HG02763 (cell line): ENCODE data around the gene DGAT2L6.

ENCODE experiments used
- ATAC-seq: cut with Tn5 transposase; IDR thresholded peaks from one replicate; pipeline ENCODE4 v1.9.1; 2021; ENCODE audit warnings: mild to moderate bottlenecking, moderate library complexity; ENCODE audit not compliant: unreplicated experiment

Gene DGAT2L6, protein sequence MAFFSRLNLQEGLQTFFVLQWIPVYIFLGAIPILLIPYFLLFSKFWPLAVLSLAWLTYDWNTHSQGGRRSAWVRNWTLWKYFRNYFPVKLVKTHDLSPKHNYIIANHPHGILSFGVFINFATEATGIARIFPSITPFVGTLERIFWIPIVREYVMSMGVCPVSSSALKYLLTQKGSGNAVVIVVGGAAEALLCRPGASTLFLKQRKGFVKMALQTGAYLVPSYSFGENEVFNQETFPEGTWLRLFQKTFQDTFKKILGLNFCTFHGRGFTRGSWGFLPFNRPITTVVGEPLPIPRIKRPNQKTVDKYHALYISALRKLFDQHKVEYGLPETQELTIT

DNA sequence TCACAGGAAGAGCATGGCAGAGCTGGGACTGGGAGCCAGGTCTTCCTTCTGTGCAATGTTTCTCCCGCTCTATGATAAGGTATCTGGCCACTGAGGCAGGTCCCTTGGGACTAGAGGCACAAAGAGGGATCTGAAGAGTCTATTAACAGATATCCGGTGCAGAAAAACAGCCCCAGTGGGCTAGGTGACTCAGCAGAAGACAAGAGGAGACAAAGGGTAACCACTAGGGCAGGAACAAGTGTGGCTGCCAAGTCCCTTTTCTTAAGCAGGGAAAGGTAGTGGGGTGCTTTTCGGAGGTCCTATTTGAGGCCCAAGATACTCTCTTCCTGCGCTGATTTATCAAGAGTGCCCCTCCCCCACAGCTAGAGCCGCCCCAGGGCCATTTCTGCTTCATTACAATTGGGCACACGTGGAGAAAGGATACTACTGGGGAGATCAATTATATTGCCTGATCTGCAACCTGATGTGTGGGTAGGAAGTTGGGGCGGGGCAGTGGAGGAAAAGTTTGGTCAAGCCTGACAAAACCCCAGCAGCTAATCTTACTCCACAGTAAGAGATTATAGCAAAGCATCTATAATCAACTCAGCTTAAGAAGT lies at the start of gene DGAT2L6:
TSS of gene DGAT2L6 (plus strand) at position 546 of the 596 bp plus-strand sequence. CDS start 100 bp downstream, outside the sequence.
- no peak for ATAC-seq

DNA sequence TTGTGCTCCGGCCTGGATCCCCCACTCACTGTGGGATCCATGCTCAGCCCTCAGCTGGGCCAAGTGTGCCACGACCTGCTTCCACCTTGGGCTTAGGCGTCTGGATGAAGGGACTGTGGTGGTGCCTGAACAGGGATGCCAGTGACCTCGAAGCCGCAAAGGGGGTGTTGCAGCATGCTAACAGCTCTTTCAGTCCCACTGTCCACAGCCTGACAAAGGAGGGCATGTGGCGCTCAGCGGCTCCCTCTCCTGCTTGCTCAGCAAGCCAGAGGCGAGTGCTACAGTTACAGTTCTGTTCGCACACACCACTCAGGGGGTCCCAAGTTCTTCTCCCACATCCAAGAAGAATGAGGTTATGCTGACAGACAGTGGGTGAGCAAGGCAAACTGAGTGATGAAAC lies 49.2 kb upstream of the DGAT2L6 start:
- no peak for ATAC-seq

DNA sequence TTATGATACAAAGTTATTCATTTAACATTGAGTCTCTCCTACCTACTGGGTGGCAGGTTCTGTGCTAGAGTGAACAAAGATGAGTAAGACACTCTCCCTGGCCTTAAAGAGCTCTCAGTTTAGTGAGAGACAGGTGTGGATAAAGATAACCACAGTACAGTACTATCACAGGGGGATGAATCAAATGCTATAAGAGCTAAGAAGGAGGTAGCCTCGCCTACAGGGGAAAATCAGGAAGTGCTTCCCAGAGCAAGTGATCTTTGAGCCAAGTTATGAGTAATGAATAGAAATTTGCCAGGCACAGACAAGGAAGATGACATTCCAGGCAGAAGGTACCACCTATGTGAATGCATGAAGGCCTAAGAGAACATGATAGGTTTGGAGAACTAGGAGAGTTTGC lies 47.5 kb upstream of the DGAT2L6 start:
- ATAC-seq = no peak

DNA sequence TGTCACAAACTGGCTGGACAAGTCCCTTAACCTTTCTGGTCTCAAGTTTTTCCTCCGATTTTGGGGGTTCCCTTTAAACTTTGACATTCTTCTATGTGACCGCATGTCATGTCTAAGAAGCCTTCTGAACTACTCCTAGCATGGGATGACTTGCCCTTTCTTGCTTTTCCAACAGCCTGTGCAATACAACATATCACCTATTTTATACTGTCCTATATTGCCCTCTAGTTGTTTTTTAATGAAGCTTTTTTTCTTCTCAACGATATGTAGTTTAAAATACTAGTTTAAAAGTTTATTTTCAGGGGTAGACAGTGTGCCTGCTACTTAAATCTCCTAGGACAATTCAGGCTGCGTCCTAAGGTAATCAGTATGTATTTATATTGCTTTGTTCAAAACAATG lies 45.1 kb upstream of the DGAT2L6 start:
- no peak for ATAC-seq

DNA sequence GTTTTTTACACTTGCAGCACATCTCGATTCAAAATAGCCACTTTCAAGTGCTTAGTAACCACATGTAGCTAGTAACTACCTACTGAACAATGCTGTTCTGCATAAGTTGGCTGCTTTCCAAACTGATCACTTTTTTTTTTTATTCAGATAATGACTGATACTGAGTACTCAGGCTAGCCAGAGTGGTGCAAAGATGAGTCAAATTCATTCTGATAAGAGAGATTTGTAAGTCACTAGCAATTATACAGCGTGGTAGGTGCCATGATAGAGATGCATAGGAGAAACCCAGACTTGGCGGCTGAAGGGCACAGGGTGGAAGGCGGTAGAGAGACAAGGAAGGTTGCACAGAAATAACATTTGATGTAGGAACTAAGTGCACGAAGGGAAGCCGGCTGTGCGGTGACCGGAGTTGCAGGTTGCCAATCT lies 44.4 kb upstream of the DGAT2L6 start:
- ATAC-seq = no peak

DNA sequence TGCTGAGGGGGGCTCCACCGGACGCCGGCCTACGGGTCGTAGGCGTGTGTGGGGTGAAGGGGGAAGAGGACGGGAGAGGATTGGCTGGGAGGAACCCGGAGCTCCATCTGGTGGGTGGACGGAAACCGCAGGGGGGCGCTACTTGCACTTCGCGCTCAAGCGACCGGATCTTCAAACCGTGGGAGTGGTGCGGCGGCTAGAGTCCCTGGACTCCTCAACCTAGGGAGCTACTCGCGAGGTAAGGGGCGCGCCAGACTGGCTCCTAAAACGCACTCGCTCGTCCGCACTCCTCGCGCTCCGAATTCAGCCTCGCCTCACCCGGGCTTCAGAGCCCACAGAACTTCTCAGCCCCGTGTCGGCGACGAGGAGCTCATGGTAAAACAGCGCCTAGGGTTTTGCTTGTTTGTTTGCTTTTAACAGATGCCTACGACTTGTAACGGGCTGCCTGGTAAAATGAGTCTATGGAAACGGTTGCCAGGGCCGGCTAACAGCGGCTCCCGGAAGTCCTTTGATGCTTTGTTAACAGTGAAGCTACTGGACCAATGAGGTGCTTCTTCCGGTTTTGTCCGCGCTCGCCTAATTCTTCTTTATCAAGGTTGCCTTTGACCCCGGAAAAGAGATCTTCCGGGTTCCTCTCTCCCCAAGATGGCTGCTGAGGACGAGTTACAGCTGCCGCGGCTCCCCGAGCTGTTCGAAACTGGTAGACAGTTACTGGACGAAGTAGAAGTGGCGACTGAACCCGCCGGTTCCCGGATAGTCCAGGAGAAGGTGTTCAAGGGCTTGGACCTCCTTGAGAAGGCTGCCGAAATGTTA lies 43.8 kb upstream of the DGAT2L6 start, which contains the start of gene IGBP1:
TSS of gene IGBP1 (plus strand) at position 145 of the 813 bp plus-strand sequence. CDS start at position 646, 501 bp downstream.
- peak; percentile 92 for ATAC-seq

DNA sequence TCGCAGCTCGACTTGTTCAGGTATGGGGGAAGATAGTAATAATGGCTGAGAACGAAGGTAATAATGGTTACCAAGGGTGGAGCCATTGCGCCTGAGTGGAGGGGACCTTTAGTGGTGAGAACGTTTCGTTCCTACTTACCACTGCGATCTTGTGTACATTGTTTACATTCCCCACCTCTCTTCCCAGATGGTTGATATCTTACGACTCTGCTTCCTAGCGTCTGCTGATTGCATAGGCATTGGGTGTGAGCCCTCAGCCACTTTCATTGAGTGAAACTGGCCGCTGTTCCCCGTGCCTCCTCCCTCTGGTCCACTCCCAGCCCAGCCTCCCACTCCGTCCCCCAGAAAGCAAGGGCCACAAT lies 43.2 kb upstream of the DGAT2L6 start:
- peak; percentile 13 for ATAC-seq

DNA sequence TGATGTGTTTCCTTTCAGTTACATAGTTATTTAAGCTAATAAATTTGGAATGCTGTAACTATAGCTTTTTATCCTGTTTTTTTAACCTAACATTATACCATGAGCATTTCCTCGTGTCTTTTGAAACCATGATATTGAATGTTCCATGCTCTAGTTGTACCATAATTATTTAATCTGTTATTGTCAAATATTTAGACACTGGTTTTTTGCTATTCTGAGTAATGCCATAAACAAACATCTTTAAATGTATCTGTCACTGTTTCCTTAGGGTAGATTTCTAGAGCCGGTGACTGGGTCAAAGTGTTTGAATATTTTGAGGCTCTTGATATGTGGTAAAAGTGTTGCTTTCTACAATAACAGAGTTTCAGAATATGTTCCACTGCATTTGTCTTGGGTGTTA lies 38.7 kb upstream of the DGAT2L6 start:
- no peak for ATAC-seq

DNA sequence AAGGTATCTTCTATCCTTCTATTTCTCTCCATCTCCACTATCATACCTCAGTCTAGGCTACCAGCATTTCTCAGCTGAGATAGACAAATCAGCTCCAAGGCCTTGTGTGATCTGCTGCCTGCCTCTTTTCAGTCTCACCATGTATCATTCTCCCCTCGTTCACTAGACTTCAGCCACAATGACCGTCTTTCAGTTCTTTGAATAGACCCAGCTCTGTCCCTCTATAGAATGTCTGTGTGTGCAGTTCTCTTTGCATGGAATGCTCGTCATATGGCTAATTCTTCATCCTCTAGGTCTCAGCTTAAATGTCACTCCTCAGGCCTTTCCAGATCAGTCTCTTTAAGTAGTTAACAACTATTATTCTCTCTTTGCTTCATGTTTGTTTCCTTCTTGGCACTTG lies 37.5 kb upstream of the DGAT2L6 start:
- no peak for ATAC-seq

DNA sequence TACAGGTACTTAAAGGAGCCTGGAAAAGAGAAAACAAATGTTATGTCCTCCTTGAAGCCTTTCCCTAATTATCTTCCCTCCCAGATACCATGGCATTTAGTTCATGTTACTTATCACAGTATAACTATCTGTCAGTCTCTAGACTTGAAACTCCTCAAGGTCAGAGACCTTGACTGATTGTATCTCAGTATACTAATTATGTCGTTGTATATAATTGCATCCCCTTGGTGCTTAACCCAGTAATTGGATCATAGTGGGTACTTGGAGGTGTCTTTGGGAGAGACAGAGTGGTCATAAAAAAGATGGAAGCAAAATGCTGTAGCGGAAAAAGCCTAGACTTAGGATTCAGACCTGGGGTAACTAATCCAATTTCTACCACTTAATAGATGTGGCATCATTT lies 35.9 kb upstream of the DGAT2L6 start:
- ATAC-seq = no peak

DNA sequence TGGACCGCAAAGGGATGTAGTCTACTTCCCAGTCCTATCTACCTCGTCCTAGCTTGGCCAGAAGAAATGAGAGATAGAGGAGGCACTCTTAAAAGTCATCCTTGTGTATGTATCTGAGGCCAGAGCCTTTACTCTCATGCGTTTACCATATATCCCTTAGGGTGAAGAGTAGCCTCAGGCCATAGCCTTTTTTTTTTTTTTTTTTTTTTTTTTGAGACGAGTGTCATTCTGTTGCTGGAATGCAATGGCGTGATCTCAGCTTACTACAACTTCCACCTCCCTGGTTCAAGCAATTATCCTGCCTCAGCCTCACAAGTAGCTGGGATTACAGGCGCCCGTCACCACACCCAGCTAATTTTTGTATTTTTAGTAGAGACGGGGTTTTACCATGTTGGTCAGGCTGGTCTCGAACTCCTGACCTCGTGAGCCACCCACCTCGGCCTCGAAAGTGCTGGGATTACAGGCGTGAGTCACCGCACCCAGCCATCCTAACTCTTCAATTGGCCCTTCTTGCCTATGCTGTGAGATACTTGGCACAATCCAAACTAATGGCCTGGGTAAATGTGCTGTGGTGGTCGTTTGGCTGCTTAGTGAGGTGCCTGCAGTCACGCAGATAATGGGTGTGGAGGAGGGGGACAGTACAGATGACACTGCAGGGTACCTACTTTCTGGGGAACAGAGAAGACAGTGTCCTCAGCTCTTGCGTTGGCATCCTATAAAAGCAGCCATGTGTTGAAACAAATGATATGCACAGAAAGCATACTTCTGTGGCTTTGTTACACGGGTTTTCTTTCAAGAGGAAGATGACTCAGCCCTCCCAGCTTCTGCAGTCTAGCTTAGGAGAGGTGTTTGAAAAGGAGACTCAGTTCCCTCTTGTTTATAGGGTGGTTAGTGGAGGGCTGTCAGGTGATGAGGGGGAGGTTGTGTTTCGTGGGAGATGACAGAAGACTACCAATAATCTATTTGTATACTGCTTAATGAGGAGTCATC lies 10.4 kb upstream of the DGAT2L6 start:
- ATAC-seq = no peak

DNA sequence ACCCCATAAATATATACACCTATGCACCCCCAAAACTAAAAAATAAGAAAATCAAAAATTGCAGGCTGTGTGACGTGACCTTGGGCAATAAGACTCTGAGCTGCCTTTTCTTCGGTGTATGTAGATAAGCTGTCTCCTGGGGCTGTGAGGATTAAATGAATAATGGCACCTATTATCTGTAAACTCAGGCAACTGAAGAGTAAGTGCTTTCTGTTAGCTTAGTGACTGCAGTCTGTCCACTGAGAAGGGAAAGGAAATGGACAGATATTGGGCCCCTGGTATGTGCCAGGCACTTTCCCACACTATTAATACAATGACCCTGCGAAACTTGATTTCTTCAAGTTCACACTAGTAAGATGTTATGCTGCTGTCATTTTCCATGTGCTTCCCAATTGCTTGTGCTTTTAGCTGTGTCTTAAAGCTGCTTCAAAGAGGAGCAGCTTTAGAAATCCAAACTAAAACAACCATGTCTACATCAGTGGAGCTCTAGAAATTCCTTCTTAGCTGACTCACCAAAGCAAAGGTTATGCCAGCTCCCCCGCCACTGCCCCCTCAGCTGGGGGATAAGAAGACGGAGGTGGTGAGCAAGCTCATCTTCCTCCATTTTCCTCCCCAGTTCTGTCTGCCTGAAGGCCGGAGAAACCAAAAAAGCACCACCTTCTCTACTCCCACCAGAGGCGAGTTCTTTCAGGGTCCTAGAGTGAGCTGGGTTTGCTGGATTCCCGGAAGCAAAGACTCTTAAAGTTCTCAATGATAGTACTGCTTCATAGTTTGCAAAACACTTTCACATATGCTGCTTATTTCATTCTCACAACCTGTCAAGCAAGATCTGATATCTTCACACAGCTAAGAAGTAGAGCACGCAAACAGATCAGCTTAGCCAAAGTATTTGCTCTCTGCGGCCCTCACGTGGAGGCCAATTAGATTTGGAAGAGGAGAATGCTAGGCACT lies 8.8 kb upstream of the DGAT2L6 start:
- ATAC-seq = no peak

DNA sequence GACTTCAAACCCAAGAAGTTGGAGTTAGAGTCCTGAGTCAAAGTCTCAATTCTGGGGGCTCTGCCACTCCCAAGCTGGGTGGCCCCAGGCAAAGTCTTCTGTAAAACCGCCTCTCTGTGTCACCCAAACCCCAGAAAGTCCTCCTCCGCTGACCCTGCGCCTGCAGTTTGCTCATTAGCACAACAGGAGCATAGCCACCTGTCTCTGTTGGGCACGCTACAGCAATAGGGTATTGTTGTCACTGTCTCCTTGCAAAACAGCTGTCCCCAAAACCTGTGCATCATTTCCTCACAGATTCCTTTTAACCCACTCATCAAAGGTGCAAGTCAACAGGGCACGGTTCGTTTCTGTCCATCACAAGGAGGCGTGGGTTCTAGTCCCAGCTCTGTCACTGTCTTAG lies 8.0 kb upstream of the DGAT2L6 start:
- no peak for ATAC-seq

DNA sequence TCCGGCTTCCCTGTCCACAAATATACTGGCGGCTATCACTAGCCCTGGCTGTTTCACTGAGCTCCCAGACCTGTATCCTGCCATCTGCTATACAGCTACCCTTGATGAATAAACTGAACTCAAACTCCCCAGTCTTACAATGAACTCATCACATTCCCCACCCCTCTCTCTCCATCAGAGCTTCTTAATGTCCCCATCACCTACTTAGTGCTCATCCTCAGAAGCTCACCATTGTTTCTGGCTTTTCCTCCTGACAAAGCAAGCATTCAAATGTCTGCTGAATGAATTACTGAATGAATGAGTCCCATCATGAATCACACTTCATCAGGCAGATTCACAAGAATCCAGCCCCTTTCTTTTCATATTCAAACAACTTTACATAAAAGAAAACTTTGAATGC lies 5.7 kb upstream of the DGAT2L6 start:
- no peak for ATAC-seq

DNA sequence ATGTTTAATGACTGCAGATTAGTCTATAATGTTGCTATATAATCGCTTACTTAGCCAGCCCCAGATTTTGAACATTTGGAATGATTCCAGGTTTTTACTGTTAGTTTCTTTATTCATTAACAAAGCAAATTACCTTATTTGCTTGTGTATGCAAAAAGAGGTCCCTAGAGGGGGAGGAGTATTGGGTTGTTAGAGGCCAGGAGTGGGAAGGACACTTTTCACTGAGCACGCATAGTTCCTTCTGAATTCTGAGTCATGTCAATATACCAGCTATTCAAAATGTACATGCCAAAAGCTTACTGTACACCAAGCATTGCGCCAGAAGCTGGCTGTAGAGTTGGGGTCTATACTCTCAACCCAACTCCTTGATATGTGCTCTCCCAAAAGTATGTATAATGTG lies 5.1 kb upstream of the DGAT2L6 start:
- ATAC-seq = no peak

DNA sequence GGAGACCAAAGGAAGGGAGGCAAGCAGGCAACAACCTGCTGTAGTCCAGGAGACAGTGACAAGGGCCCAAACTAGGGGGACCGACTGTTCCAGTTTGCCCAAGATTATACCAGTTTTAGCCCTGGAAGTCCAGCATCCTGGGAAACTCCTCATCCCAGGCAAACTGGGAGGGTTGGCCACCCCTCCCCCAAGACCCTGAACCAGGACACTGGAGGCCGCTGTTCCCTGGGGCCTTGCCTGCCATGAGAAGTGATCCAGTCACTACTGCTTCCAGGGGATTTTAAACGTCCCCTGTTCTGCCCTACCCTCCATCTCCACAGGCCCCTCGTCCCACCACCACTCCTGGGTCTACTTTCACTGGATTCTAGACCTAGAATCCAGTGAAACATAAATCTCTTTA lies 4.3 kb upstream of the DGAT2L6 start:
- ATAC-seq = no peak

DNA sequence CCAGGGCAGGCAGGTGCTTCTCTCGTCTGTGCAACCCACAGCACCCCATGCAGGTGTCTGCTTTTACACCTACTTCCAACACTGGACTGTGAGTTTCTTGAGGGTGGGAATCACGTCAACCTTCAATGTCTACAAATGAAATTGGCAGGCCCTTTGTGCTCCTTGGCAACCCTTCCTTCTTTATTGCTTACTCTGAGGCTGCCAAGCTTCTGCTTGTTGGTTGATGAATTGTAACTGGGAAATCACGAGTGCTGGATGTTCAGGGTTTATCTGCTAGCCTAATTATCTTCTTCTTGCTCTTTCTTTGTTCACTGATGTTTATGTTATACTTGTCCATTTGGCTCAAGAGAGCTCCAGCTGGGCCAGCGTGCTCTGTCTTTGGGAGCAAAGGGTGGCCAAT lies 2.5 kb upstream of the DGAT2L6 start:
- ATAC-seq = no peak

DNA sequence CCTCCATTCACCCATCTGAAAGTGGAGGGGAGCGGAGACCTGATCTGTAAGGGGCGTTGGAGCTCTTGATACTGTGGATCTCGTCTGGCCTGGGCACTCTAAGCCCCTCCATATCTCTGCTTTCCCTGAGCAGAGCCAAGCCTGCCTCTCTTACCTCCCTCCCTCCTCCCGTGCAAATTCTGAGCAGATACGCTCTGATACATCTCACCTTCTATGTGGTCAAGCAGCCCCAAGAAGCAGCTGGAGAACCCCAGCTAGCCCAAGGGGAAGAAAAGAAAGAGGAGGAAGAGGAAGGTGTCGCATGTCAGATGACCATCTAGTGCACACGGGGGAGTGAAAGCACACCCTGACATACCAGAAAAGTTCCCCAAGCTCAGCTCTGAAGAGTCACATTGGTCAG lies 1.9 kb upstream of the DGAT2L6 start:
- ATAC-seq = no peak

DNA sequence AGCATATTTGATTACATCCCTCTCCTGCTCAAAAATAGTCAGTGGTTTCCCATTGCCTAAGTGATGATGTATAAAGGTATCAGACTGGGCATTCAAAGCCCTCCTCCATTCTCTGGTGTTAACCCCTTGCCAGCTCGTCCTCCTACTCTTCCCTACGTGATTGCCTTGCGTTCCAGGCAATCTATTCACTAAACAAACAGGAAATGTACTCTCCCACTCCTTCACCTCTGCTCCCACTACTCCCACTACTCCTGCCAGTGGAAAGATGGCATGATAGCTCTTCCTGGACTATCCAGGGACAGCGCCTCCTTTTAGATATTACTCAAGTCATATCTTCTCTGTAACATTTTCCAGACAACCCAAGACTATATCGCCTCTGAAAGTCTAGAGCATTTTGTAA lies 5.8 kb downstream of the DGAT2L6 start:
- no peak for ATAC-seq

DNA sequence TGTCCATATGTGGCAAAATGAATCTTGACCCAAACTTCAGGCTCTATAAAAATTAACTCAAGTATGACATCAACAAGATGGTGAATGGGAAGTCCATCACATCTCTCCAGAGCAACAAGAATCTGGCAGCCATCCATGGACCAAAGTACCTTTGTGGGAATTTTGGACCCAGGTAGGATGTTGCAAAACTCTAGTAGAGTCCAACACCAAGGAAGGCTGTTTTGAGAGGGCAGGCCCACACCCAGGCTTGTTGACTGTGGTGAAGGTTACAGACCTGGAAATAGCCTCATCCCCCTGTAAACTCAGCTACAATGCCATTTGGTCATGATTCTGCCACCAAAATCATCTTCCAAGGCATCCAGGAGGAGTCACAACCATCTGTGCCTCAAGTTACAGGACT lies 12.9 kb downstream of the DGAT2L6 start:
- ATAC-seq = no peak
